ENCODE data around the gene PID1.

The PID1 gene

GRCh38 chr2:229261076-229261475 lies 10.0 kb downstream of the PID1 start:
- DNase-seq, result no peak

- peak; percentile 35 to 69 (median 54) for DNase-seq
Measured at GRCh38 chr2:229257985-229258384, 13.1 kb downstream of the PID1 start.

GRCh38 chr2:229256376-229256775 lies 14.7 kb downstream of the PID1 start:
- DNase-seq, result peak in 3 of 4 experiments; percentile 9 to 50 (median 40)

GRCh38 chr2:229254206-229254605 lies 16.9 kb downstream of the PID1 start:
- no peak for DNase-seq

GRCh38 chr2:229252996-229253395 lies 18.1 kb downstream of the PID1 start:
- no peak for DNase-seq

- DNase-seq, result no peak
Measured at GRCh38 chr2:229252280-229252679, 18.8 kb downstream of the PID1 start.

- DNase-seq, result no peak
Measured at GRCh38 chr2:229249536-229249935, 21.6 kb downstream of the PID1 start.

GRCh38 chr2:229246334-229246733 lies 24.8 kb downstream of the PID1 start:
- no peak for DNase-seq

GRCh38 chr2:229244975-229245374 lies 26.1 kb downstream of the PID1 start:
- DNase-seq, result no peak

- DNase-seq, result no peak
Measured at GRCh38 chr2:229243890-229244560, 27.1 kb downstream of the PID1 start.

- DNase-seq, result no peak
Measured at GRCh38 chr2:229240984-229241491, 30.0 kb downstream of the PID1 start.

- DNase-seq, result no peak
Measured at GRCh38 chr2:229239021-229239420, 32.1 kb downstream of the PID1 start.

GRCh38 chr2:229237270-229237669 lies 33.8 kb downstream of the PID1 start:
- no peak for DNase-seq

GRCh38 chr2:229235131-229235914 lies 35.8 kb downstream of the PID1 start:
- peak in 3 of 4 experiments; percentile 10 to 35 (median 32) for DNase-seq

- DNase-seq, result no peak
Measured at GRCh38 chr2:229231885-229232284, 39.2 kb downstream of the PID1 start.

GRCh38 chr2:229231328-229231868 lies 39.7 kb downstream of the PID1 start:
- DNase-seq, result no peak

GRCh38 chr2:229230911-229231310 lies 40.2 kb downstream of the PID1 start:
- no peak for DNase-seq

- DNase-seq, result no peak
Measured at GRCh38 chr2:229230256-229230655, 40.8 kb downstream of the PID1 start.

- no peak for DNase-seq
Measured at GRCh38 chr2:229226382-229226781, 44.7 kb downstream of the PID1 start.

- no peak for DNase-seq
Measured at GRCh38 chr2:229223107-229223506, 48.0 kb downstream of the PID1 start.

GRCh38 chr2:229221641-229222040 lies 49.4 kb downstream of the PID1 start:
- DNase-seq, result no peak

GRCh38 chr2:229220254-229220653 lies 50.8 kb downstream of the PID1 start:
- DNase-seq, result no peak

GRCh38 chr2:229218329-229218921 lies 52.7 kb downstream of the PID1 start:
- DNase-seq, result no peak

Measured in suppressor macrophage (primary cell).